Adrenal gland (tissue), 12 donors: Measurements from ENCODE around the gene GNB3. TPM values are rescaled to one million over a fixed set of nuclear protein-coding genes. Genes with fewer than 3 reads are reported as not detected.
"Not testable (repeated sequence)": the region's sequence is repeated elsewhere in the genome, so short reads cannot be mapped to it uniquely, and the experiment has no call there.

Experiments
- DNase-seq, 7 donors: peaks; one replicate each; pipeline ENCODE4 v3.0.0-alpha.2; 2019 to 2020
- H3K27ac ChIP-seq, 5 donors: fragments of 200-600 bp; sonication (generic) in 4 of 5; 1 replicate in 3 of 5; 2 replicates in 2 of 5; pipeline versions ENCODE4 v1.5.1 to v1.8.0; 2016 to 2020; ENCODE audit warnings: mild to moderate bottlenecking in 1 of 5
- H3K27me3 ChIP-seq: fragments of 200-600 bp; 2 replicates; pipeline ENCODE4 v1.8.0; 2021
- H3K36me3 ChIP-seq, 2 donors: fragments of 200-600 bp; replicated peaks in 1 of 2; 1 replicate in 1 of 2; 2 replicates in 1 of 2; pipeline versions ENCODE4 v1.5.1 to v1.8.0; 2018 to 2022
- H3K4me1 ChIP-seq, 2 donors: fragments of 200-600 bp; replicated peaks in 1 of 2; 1 replicate in 1 of 2; 2 replicates in 1 of 2; pipeline versions ENCODE4 v1.5.1 to v1.8.0; 2018 to 2021
- H3K4me3 ChIP-seq, 4 donors: fragments of 200-600 bp; sonication (generic) in 3 of 4; one replicate each; pipeline ENCODE4 v1.5.1; 2016 to 2018
- H3K9me3 ChIP-seq, 3 donors: fragments of 200-600 bp; sonication (generic) in 1 of 3; replicated peaks in 1 of 3; 1 replicate in 2 of 3; 2 replicates in 1 of 3; pipeline versions ENCODE4 v1.5.1 to v1.8.0; 2016 to 2021
- CTCF ChIP-seq, 6 experiments: fragments of 450-650 bp in 4 of 6; fragments of 200-600 bp in 2 of 6; sonication (generic) in 1 of 6; IDR thresholded peaks; 1 replicate in 5 of 6; 2 replicates in 1 of 6; pipeline versions ENCODE4 v1.5.1 to v1.8.0; 2016 to 2021; ENCODE audit warnings: antibody characterized with exemption in 6 of 6, mild to moderate bottlenecking in 2 of 6, moderate library complexity in 1 of 6
- POLR2A ChIP-seq, 2 donors: fragments of 450-650 bp; IDR thresholded peaks; one replicate each; pipeline ENCODE4 v1.6.1; 2017; ENCODE audit warnings: antibody characterized with exemption in 2 of 2, mild to moderate bottlenecking in 2 of 2, moderate library complexity in 1 of 2
- WGBS, 4 donors: extraction: QIAGEN DNeasy Blood & Tissue Kit in 2 of 4; methylation state at CpG; one replicate each; pipeline versions ENCODE4 v1.1.5 to v1.1.7; 2013 to 2017; 5-methylcytosine and 5-hydroxymethylcytosine counted together
- intact Hi-C, 2 donors: fragments of 100-400 bp; cut with DNase I; formaldehyde crosslinking; loops; one replicate each; pipeline versions ENCODE4 v1.14.1 to v1.15.0; 2022 to 2023
- polyA plus RNA-seq, 3 donors: library from polyadenylated mRNA; stranded (reverse); fragments of 200-250 nt in 2 of 3; fragments of 350-450 nt in 1 of 3; fragmentation: Illumina TruSeq in 1 of 3; extraction: RNeasy Lipid Tissue Mini Kit (QIAGEN cat#74804) in 1 of 3; gene quantifications; one replicate each; pipeline ENCODE4 v1.2.3, GENCODE V29; 2013 to 2014
- total RNA-seq, 9 donors: library from RNA; depleted of rRNA in 4 of 9; stranded (reverse); fragments of >200 nt in 4 of 9; fragments of 120-200 nt in 1 of 9; fragmentation: NEBNext Ultra II Directional in 1 of 9; extraction: Animal tissue kit (Norgen Biotek cat#: 25700) in 1 of 9; gene quantifications; one replicate each; pipeline versions ENCODE4 v1.1.0 to v1.2.4, GENCODE V29; 2013 to 2023
- donor health status: healthy with polysubstance abuse.
- donor health status: Bipolar disorder and iron deficiency.
- donor health status: DM: yes; HTN: yes; CAD: no.
- donor health status: DM: no; HTN: no; CAD: no.
- donor health status: DM: no; HTN: no; CAD: no.
- donor health status: DM: yes; HTN: yes; CAD: no.

The GNB3 gene
- total and polyA plus RNA-seq, 12 donors, result 0.44 to 22.4 (median 1.7) TPM; not detected in 1

- H3K27ac ChIP-seq, result no peak overlapping the region
- DNase-seq, result no peak
- peaks cover 0 to 81% of the 10 kb centered on the region in 2 donors for H3K36me3 ChIP-seq
- no peak for TF ChIP-seq CTCF (IDR thresholded peaks at IDR 0.05)
- no peak for TF ChIP-seq POLR2A (IDR thresholded peaks at IDR 0.05)
- 82 to 89% (median 86%) methylated on average over 8 to 11 of the region's 11 CpGs for WGBS, 4 donors
- H3K4me1 ChIP-seq, result peaks cover 0 to 7% of the 10 kb centered on the region in 2 donors
- intact Hi-C loops, result no loop called here
- H3K4me3 ChIP-seq, result no peak overlapping the region
- no peaks in the 10 kb centered on the region for H3K9me3 ChIP-seq
- H3K27me3 ChIP-seq, result no peaks in the 10 kb centered on the region
These were observed 22.3 kb downstream of the GNB3 start for GRCh38 chr12:6863033-6863432.

DNA sequence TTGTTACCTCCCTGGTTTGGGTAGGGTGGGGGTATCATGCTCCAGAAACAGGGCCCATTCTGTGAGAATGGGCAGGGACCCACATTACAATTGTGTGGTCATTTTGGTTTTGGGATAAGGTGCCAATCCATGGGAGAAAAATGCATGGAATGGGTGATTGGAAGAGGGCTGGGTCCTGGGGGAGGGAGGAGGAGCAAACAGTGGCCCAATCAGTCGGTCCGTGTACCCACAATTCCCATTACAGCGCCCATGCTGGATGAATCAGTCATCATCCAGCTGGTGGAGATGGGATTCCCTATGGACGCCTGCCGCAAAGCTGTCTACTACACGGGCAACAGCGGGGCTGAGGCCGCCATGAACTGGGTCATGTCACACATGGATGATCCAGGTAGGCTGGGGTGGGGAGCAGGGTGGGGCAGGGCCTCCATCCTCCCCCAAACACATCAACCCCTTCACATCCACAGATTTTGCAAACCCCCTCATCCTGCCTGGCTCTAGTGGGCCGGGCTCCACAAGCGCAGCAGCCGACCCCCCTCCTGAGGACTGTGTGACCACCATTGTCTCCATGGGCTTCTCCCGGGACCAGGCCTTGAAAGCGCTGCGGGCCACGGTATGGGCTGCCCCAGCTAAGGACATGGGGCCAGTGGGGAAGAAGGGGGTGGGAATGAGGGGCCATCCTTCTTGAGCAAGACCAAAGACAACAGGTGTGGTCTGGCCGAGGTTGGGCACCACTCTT, 23.0 kb downstream of the GNB3 start:
- Histone ChIP-seq H3K27me3 (no peaks in the 10 kb centered on the region), H3K36me3 (peaks cover 0 to 73% of the 10 kb centered on the region in 2 donors), H3K9me3 (no peaks in the 10 kb centered on the region), H3K4me3 (no peak overlapping the region), H3K27ac (no peak overlapping the region), H3K4me1 (peaks cover 4 to 12% of the 10 kb centered on the region in 2 donors)
- TF ChIP-seq CTCF (IDR thresholded peaks at IDR 0.05), result no peak
- no peak for TF ChIP-seq POLR2A (IDR thresholded peaks at IDR 0.05)
- intact Hi-C loops, result no loop called here
- WGBS, 4 donors, result 93 to 98% (median 95%) methylated on average over 9 to 16 of the region's 16 CpGs
- DNase-seq, result no peak

GRCh38 chr12:6865307-6865706, 24.6 kb downstream of the GNB3 start:
- H3K27me3 ChIP-seq, H3K27ac ChIP-seq, H3K4me3 ChIP-seq, DNase-seq, intact Hi-C loops, H3K9me3 ChIP-seq: not testable (repeated sequence)
- WGBS, 4 donors, result 92 to 95% (median 94%) methylated on average over 5 of the region's 5 CpGs; no CpG with 5 or more reads in 1 of the 4 donors
- H3K4me1 ChIP-seq, result peaks cover 18 to 28% of the 10 kb centered on the region in 2 donors
- peaks cover 0 to 73% of the 10 kb centered on the region in 2 donors for H3K36me3 ChIP-seq

DNA sequence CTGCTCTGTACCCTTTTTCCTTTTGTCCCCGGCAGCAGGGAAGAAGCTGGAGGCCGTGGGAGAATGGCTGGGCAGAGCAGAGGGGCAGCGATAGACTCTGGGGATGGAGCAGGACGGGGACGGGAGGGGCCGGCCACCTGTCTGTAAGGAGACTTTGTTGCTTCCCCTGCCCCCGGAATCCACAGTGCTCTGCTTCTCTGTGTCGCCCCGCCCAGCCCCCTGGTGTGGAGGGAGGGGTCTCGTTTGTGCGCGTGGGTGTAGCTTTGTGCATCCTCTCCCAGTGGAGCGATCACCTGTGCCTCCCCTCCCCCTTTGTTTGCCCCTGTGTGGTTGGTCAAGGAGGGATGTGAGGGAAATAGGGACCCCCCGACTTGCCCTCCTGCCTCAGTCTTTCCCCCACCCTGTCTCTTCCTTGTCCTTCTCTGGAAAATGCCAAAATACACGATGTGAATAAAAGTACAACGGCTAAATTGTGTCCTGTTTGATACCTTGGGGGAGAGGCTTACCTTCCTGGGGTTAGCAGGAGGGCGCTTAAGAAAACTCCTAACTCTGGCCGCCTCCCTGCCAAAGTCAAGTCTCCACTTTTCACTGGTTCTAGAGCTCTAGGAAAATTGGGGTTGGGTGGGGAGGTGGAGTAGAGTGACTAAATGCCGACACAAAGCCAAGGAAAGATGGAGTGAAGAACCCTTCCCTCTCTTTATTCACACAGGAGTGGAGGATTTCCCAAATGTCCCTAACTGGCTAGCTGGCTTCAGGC, 25.6 kb downstream of the GNB3 start:
- H3K36me3 ChIP-seq, result peaks cover 0 to 73% of the 10 kb centered on the region in 2 donors
- H3K4me3 ChIP-seq, result peak overlapping the region in 1 of 4 donors; percentile 93
- 76 to 85% (median 81%) methylated on average over 15 to 19 of the region's 19 CpGs for WGBS, 4 donors
- peak in 1 of 7 donors; percentile 50 for DNase-seq
- H3K27me3 ChIP-seq, result no peaks in the 10 kb centered on the region
- H3K4me1 ChIP-seq, result peaks cover 21 to 37% of the 10 kb centered on the region in 2 donors
- H3K9me3 ChIP-seq, result no peaks in the 10 kb centered on the region
- intact Hi-C loops, result no loop called here
- TF ChIP-seq CTCF (IDR thresholded peaks at IDR 0.05), result no peak
- no peak for TF ChIP-seq POLR2A (IDR thresholded peaks at IDR 0.05)
- peak overlapping the region in 4 of 5 donors; percentile 97 to 98 (median 98) for H3K27ac ChIP-seq
